Endothelial cell (in vitro differentiated cells): Measurements from ENCODE around the gene FAM83B. TPM values are rescaled to one million over a fixed set of nuclear protein-coding genes. Genes with fewer than 3 reads are reported as not detected.

Experiments
- DNase-seq: peaks from one replicate; pipeline ENCODE4 v3.0.0; 2021; ENCODE audit warnings: low spot score
- H3K27ac Mint-ChIP-seq: one replicate; pipeline ENCODE4 v1.8.0; 2021; ENCODE audit warnings: mixed read lengths, inconsistent platforms; ENCODE audit not compliant: unreplicated experiment
- H3K27me3 Mint-ChIP-seq: one replicate; pipeline ENCODE4 v1.8.0; 2021; ENCODE audit warnings: mild to moderate bottlenecking, moderate library complexity, mixed read lengths, inconsistent platforms; ENCODE audit not compliant: unreplicated experiment
- H3K36me3 Mint-ChIP-seq: one replicate; pipeline ENCODE4 v1.8.0; 2021; ENCODE audit warnings: mild to moderate bottlenecking, low read depth, mixed read lengths, inconsistent platforms; ENCODE audit not compliant: unreplicated experiment
- H3K4me1 Mint-ChIP-seq: one replicate; pipeline ENCODE4 v1.8.0; 2021; ENCODE audit warnings: mild to moderate bottlenecking, mixed read lengths, inconsistent platforms; ENCODE audit not compliant: unreplicated experiment
- H3K4me3 Mint-ChIP-seq: one replicate; pipeline ENCODE4 v1.8.0; 2021; ENCODE audit warnings: mild to moderate bottlenecking, mixed read lengths, inconsistent platforms; ENCODE audit not compliant: unreplicated experiment
- H3K9me3 Mint-ChIP-seq: one replicate; pipeline ENCODE4 v1.8.0; 2021; ENCODE audit warnings: mixed read lengths, inconsistent platforms; ENCODE audit not compliant: unreplicated experiment
- CTCF ChIP-seq: fragments of 200-600 bp; sonication (generic); IDR thresholded peaks from one replicate; pipeline ENCODE4 v1.5.0; 2021; ENCODE audit warnings: antibody characterized with exemption; ENCODE audit not compliant: unreplicated experiment
- total RNA-seq: library from RNA; stranded (reverse); fragmentation: NEBNext Ultra II Directional; extraction: Animal tissue kit (Norgen Biotek cat#: 25700); gene quantifications from one replicate; pipeline ENCODE4 v1.2.1, GENCODE V29; 2021; ENCODE audit not compliant: unreplicated experiment

The FAM83B gene
- total RNA-seq, 1 donor from 2014 or later, result 1.1 TPM

- no peak for DNase-seq
- no peaks in the 10 kb centered on the region for H3K36me3 Mint-ChIP-seq
- H3K4me1 Mint-ChIP-seq, result no peaks in the 10 kb centered on the region
- no peak overlapping the region for H3K27ac Mint-ChIP-seq
- H3K4me3 Mint-ChIP-seq, result no peak overlapping the region
- no peaks in the 10 kb centered on the region for H3K9me3 Mint-ChIP-seq
- TF ChIP-seq CTCF, result no peak
- no peaks in the 10 kb centered on the region for H3K27me3 Mint-ChIP-seq
These were observed 30.3 kb downstream of the FAM83B start for GRCh38 chr6:54876871-54877270.

GRCh38 chr6:54877713-54878317 is 31.2 kb downstream of the FAM83B start:
- Mint-ChIP-seq H3K4me1 (peaks cover 3% of the 10 kb centered on the region), H3K4me3 (no peak overlapping the region), H3K27ac (no peak overlapping the region), H3K36me3 (no peaks in the 10 kb centered on the region), H3K9me3 (no peaks in the 10 kb centered on the region), H3K27me3 (no peaks in the 10 kb centered on the region)
- TF ChIP-seq CTCF, result no peak
- no peak for DNase-seq

- H3K27ac Mint-ChIP-seq, result no peak overlapping the region
- H3K36me3 Mint-ChIP-seq, result no peaks in the 10 kb centered on the region
- H3K4me3 Mint-ChIP-seq, result no peak overlapping the region
- TF ChIP-seq CTCF, result no peak
- peaks cover 3% of the 10 kb centered on the region for H3K4me1 Mint-ChIP-seq
- H3K9me3 Mint-ChIP-seq, result no peaks in the 10 kb centered on the region
- no peak for DNase-seq
- no peaks in the 10 kb centered on the region for H3K27me3 Mint-ChIP-seq
These were observed 32.1 kb downstream of the FAM83B start for GRCh38 chr6:54878718-54879117.

- H3K4me3 Mint-ChIP-seq, result no peak overlapping the region
- H3K27ac Mint-ChIP-seq, result no peak overlapping the region
- H3K27me3 Mint-ChIP-seq, result no peaks in the 10 kb centered on the region
- H3K36me3 Mint-ChIP-seq, result no peaks in the 10 kb centered on the region
- peaks cover 3% of the 10 kb centered on the region for H3K4me1 Mint-ChIP-seq
- H3K9me3 Mint-ChIP-seq, result no peaks in the 10 kb centered on the region
- no peak for TF ChIP-seq CTCF
- DNase-seq, result no peak
These were observed 32.8 kb downstream of the FAM83B start for GRCh38 chr6:54879188-54879985.
